ENCODE results near the gene EFTUD2. TPM values are rescaled to one million over a fixed set of nuclear protein-coding genes. Genes with fewer than 3 reads are reported as not detected.

Gene EFTUD2
- total RNA-seq, 2 experiments from 2014 or later = 73.5 to 148 TPM

- no peaks in the 10 kb centered on the region for H4K20me1 ChIP-seq (ENCODE audit: insufficient read depth, low read length)
- no peaks in the 10 kb centered on the region for H3K9me2 ChIP-seq (ENCODE audit: insufficient read depth, low read length)
- TF ChIP-seq CTCF (conservative IDR thresholded peaks at IDR 0.05; ENCODE audit: low read length) = no peak
- TF ChIP-seq EZH2phosphoT487 (IDR thresholded peaks at IDR 0.05; ENCODE audit: borderline replicate concordance, low read depth, low read length) = no peak
- DNase-seq (ENCODE audit: low spot score) = no peak
- H3K4me1 ChIP-seq (ENCODE audit: insufficient read depth, low read length, poor library complexity, severe bottlenecking) = peaks cover 6% of the 10 kb centered on the region
- POLR2A ChIA-PET = interaction anchor here (0.6 kb wide), 1 partner anchor 101 kb away, joined by 5 read pairs; no protein-coding TSS in a partner anchor
- H3K4me2 ChIP-seq (ENCODE audit: low read length) = no peak overlapping the region
- no peaks in the 10 kb centered on the region for H3K79me2 ChIP-seq (ENCODE audit: insufficient read depth, low read depth, low read length)
- H3K9me3 ChIP-seq (ENCODE audit: low read length) = no peaks in the 10 kb centered on the region
- CTCF ChIA-PET (ENCODE audit: unreplicated experiment) = no interaction called here
- intact Hi-C loops (cut with micrococcal nuclease; ENCODE audit: unreplicated experiment) = no loop called here
- H3K4me3 ChIP-seq (ENCODE audit: low read depth, low read length, poor library complexity, severe bottlenecking) = no peak overlapping the region
- peaks cover 56% of the 10 kb centered on the region for H3K36me3 ChIP-seq (ENCODE audit: insufficient read depth, low read length)
- H3K27ac ChIP-seq (ENCODE audit: low read depth, low read length, poor library complexity, severe bottlenecking) = no peak overlapping the region
- H2AFZ ChIP-seq (ENCODE audit: low read length) = no peak overlapping the region
- BruUV-seq (replicated peaks) = no TSS peak
Observed at GRCh38 chr17:44925731-44926697, 26.8 kb upstream of the EFTUD2 start.

GRCh38 chr17:44924107-44924544, 24.9 kb upstream of the EFTUD2 start:
- H3K4me3 ChIP-seq (ENCODE audit: low read depth, low read length, poor library complexity, severe bottlenecking) = no peak overlapping the region
- H3K4me2 ChIP-seq (ENCODE audit: low read length) = no peak overlapping the region
- POLR2A ChIA-PET = no interaction called here
- peaks cover 37% of the 10 kb centered on the region for H3K36me3 ChIP-seq (ENCODE audit: insufficient read depth, low read length)
- no peaks in the 10 kb centered on the region for H4K20me1 ChIP-seq (ENCODE audit: insufficient read depth, low read length)
- no peak for DNase-seq (ENCODE audit: low spot score)
- TF ChIP-seq CTCF (conservative IDR thresholded peaks at IDR 0.05; ENCODE audit: low read length) (no peak), EZH2phosphoT487 (IDR thresholded peaks at IDR 0.05; ENCODE audit: borderline replicate concordance, low read depth, low read length) (no peak)
- intact Hi-C loops (cut with micrococcal nuclease; ENCODE audit: unreplicated experiment) = no loop called here
- H3K27ac ChIP-seq (ENCODE audit: low read depth, low read length, poor library complexity, severe bottlenecking) = no peak overlapping the region
- no peaks in the 10 kb centered on the region for H3K79me2 ChIP-seq (ENCODE audit: insufficient read depth, low read depth, low read length)
- no peak overlapping the region for H2AFZ ChIP-seq (ENCODE audit: low read length)
- H3K9me3 ChIP-seq (ENCODE audit: low read length) = no peaks in the 10 kb centered on the region
- CTCF ChIA-PET (ENCODE audit: unreplicated experiment) = no interaction called here
- BruUV-seq (replicated peaks) = no TSS peak
- H3K9me2 ChIP-seq (ENCODE audit: insufficient read depth, low read length) = no peaks in the 10 kb centered on the region
- H3K4me1 ChIP-seq (ENCODE audit: insufficient read depth, low read length, poor library complexity, severe bottlenecking) = peaks cover 23% of the 10 kb centered on the region

Data from OCI-LY7 (cell line).